Measurements from ENCODE around the gene CFAP77. TPM values are rescaled to one million over a fixed set of nuclear protein-coding genes. Genes with fewer than 3 reads are reported as not detected.

The CFAP77 gene
- total RNA-seq, 2 experiments from 2014 or later = not detected

DNA sequence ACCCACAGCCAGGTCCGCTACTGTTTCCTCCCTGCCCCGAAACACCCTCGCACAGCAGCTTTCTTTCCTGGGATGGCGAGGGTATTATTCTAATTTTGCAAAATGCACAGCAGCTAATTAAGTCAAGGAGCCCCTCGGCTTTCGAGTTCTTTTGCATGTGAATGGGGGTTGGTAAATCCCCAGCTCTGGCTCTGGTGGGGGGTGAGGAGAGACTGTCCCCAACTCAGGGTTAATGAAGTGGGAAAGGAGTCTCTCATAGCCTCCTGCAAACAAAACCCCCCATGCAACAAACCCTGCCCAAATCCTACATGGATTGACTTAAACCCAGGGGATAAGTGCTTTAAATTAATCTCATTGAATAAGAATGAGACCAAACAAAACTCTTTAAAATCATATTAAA lies 181.2 kb downstream of the CFAP77 start:
- H3K9me3 Mint-ChIP-seq = no peaks in the 10 kb centered on the region
- intact Hi-C loops (cut with DNase I, micrococcal nuclease) = no loop called here
- TF ChIP-seq, protein P1, sequence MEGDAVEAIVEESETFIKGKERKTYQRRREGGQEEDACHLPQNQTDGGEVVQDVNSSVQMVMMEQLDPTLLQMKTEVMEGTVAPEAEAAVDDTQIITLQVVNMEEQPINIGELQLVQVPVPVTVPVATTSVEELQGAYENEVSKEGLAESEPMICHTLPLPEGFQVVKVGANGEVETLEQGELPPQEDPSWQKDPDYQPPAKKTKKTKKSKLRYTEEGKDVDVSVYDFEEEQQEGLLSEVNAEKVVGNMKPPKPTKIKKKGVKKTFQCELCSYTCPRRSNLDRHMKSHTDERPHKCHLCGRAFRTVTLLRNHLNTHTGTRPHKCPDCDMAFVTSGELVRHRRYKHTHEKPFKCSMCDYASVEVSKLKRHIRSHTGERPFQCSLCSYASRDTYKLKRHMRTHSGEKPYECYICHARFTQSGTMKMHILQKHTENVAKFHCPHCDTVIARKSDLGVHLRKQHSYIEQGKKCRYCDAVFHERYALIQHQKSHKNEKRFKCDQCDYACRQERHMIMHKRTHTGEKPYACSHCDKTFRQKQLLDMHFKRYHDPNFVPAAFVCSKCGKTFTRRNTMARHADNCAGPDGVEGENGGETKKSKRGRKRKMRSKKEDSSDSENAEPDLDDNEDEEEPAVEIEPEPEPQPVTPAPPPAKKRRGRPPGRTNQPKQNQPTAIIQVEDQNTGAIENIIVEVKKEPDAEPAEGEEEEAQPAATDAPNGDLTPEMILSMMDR (IDR thresholded peaks at IDR 0.05) = no peak
- DNase-seq (no peak), ATAC-seq (ENCODE audit: poor library complexity) (no peak)
- no peak overlapping the region for H3K27ac Mint-ChIP-seq
- H3K27ac ChIP-seq (ENCODE audit: low read depth in 1 of 2, low read length in 2 of 2) = no peak overlapping the region
- peaks cover 18% of the 10 kb centered on the region for H3K36me3 ChIP-seq (ENCODE audit: insufficient read depth, low read length)
- H3K9me3 ChIP-seq (ENCODE audit: control insufficient read depth in 1 of 2, insufficient read depth in 1 of 2, low read length in 2 of 2) = peaks cover under 1 to 29% of the 10 kb centered on the region in 2 experiments
- CTCF ChIA-PET = no interaction called here
- no peaks in the 10 kb centered on the region for H3K4me1 Mint-ChIP-seq (ENCODE audit: low read depth)
- peaks cover 75% of the 10 kb centered on the region for H3K27me3 Mint-ChIP-seq
- H3K36me3 Mint-ChIP-seq (ENCODE audit: low read depth) = peaks cover 36% of the 10 kb centered on the region
- H3K4me3 ChIP-seq (ENCODE audit: low read length) = no peak overlapping the region
- POLR2A ChIA-PET = no interaction called here
- H3K27me3 ChIP-seq (ENCODE audit: control insufficient read depth in 1 of 2, insufficient read depth in 2 of 2, low read length in 2 of 2) = peaks cover 43 to 58% of the 10 kb centered on the region in 2 experiments
- no peak overlapping the region for H3K4me3 Mint-ChIP-seq
- H3K4me1 ChIP-seq (ENCODE audit: insufficient read depth, low read length) = peaks cover 6% of the 10 kb centered on the region

GRCh38 chr9:132591751-132592314 lies 181.8 kb downstream of the CFAP77 start:
- no peak for DNase-seq
- Histone ChIP-seq H3K4me3 (ENCODE audit: low read length) (no peak overlapping the region), H3K36me3 (ENCODE audit: insufficient read depth, low read length) (peaks cover 23% of the 10 kb centered on the region), H3K27me3 (ENCODE audit: control insufficient read depth in 1 of 2, insufficient read depth in 2 of 2, low read length in 2 of 2) (peaks cover 38 to 52% of the 10 kb centered on the region in 2 experiments), H3K27ac (ENCODE audit: low read depth in 1 of 2, low read length in 2 of 2) (no peak overlapping the region), H3K9me3 (ENCODE audit: control insufficient read depth in 1 of 2, insufficient read depth in 1 of 2, low read length in 2 of 2) (peaks cover 0 to 24% of the 10 kb centered on the region in 2 experiments), H3K4me1 (ENCODE audit: insufficient read depth, low read length) (peaks cover 6% of the 10 kb centered on the region)
- TF ChIP-seq, protein P1 (IDR thresholded peaks at IDR 0.05) = no peak
- no peak overlapping the region for H3K4me3 Mint-ChIP-seq
- intact Hi-C loops (cut with DNase I, micrococcal nuclease) = no loop called here
- ChIA-PET POLR2A (no interaction called here), CTCF (no interaction called here)
- no peak overlapping the region for H3K27ac Mint-ChIP-seq
- no peaks in the 10 kb centered on the region for H3K4me1 Mint-ChIP-seq (ENCODE audit: low read depth)
- no peak for ATAC-seq (ENCODE audit: poor library complexity)
- H3K36me3 Mint-ChIP-seq (ENCODE audit: low read depth) = peaks cover 42% of the 10 kb centered on the region
- peaks cover 75% of the 10 kb centered on the region for H3K27me3 Mint-ChIP-seq
- H3K9me3 Mint-ChIP-seq = no peaks in the 10 kb centered on the region

DNA sequence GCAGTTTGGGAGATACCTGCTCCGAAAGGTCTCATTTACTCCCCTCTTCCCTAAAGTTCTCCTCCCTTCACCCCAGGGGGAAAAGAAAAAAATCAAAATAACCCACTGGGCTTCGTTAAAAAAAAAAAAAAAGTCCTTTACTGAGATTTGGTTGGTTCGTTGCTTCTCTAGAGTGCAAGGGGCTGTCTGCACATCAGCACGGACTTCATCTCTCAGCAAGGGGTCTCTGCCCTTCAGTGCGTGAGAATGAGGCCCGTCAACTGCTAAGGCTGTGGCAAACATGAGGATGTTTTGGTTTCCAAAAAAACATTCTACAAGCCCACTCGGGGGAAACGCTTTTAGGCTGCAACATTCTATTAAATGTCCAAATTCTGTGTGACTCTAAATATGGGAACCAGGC lies 182.4 kb downstream of the CFAP77 start:
- ATAC-seq (ENCODE audit: poor library complexity) (no peak), DNase-seq (no peak)
- H3K27ac ChIP-seq (ENCODE audit: low read depth in 1 of 2, low read length in 2 of 2) = no peak overlapping the region
- TF ChIP-seq, protein P1 (IDR thresholded peaks at IDR 0.05) = no peak
- intact Hi-C loops (cut with DNase I, micrococcal nuclease) = no loop called here
- H3K27ac Mint-ChIP-seq = no peak overlapping the region
- H3K36me3 ChIP-seq (ENCODE audit: insufficient read depth, low read length) = peaks cover 24% of the 10 kb centered on the region
- no peaks in the 10 kb centered on the region for H3K4me1 Mint-ChIP-seq (ENCODE audit: low read depth)
- H3K27me3 Mint-ChIP-seq = peaks cover 72% of the 10 kb centered on the region
- peaks cover 31 to 46% of the 10 kb centered on the region in 2 experiments for H3K27me3 ChIP-seq (ENCODE audit: control insufficient read depth in 1 of 2, insufficient read depth in 2 of 2, low read length in 2 of 2)
- H3K36me3 Mint-ChIP-seq (ENCODE audit: low read depth) = peaks cover 45% of the 10 kb centered on the region
- POLR2A ChIA-PET = no interaction called here
- peaks cover 3% of the 10 kb centered on the region for H3K4me1 ChIP-seq (ENCODE audit: insufficient read depth, low read length)
- no peaks in the 10 kb centered on the region for H3K9me3 Mint-ChIP-seq
- no peak overlapping the region for H3K4me3 Mint-ChIP-seq
- peaks cover 0 to 18% of the 10 kb centered on the region in 2 experiments for H3K9me3 ChIP-seq (ENCODE audit: control insufficient read depth in 1 of 2, insufficient read depth in 1 of 2, low read length in 2 of 2)
- CTCF ChIA-PET = no interaction called here
- H3K4me3 ChIP-seq (ENCODE audit: low read length) = no peak overlapping the region
